GM21526 (cell line): Measurements from ENCODE around the gene ZNF385D.
"Not testable (repeated sequence)": the region's sequence is repeated elsewhere in the genome, so short reads cannot be mapped to it uniquely, and the experiment has no call there.

Experiments
- ATAC-seq: cut with Tn5 transposase; IDR thresholded peaks from one replicate; pipeline ENCODE4 v1.9.1; 2021; ENCODE audit warnings: moderate library complexity; ENCODE audit not compliant: unreplicated experiment, low FRiP score

ZNF385D gene

GRCh38 chr3:21528291-21528995 lies 222.6 kb downstream of the ZNF385D start:
- ATAC-seq = no peak

GRCh38 chr3:21526461-21526860 lies 224.5 kb downstream of the ZNF385D start:
- no peak for ATAC-seq

- no peak for ATAC-seq
These were observed 226.9 kb downstream of the ZNF385D start for GRCh38 chr3:21524133-21524532.

GRCh38 chr3:21520106-21520963 lies 230.7 kb downstream of the ZNF385D start:
- no peak for ATAC-seq

- ATAC-seq = no peak
These were observed 233.8 kb downstream of the ZNF385D start for GRCh38 chr3:21517184-21517583.

GRCh38 chr3:21515417-21515816 lies 235.6 kb downstream of the ZNF385D start:
- no peak for ATAC-seq

- ATAC-seq = no peak
These were observed 241.1 kb downstream of the ZNF385D start for GRCh38 chr3:21509731-21510470.

- no peak for ATAC-seq
These were observed 242.8 kb downstream of the ZNF385D start for GRCh38 chr3:21508246-21508645.

- no peak for ATAC-seq
These were observed 245.1 kb downstream of the ZNF385D start for GRCh38 chr3:21505711-21506460.

GRCh38 chr3:21502656-21503055 lies 248.4 kb downstream of the ZNF385D start:
- no peak for ATAC-seq

GRCh38 chr3:21500834-21501233 lies 250.2 kb downstream of the ZNF385D start:
- ATAC-seq = no peak

GRCh38 chr3:21490671-21491070 lies 260.3 kb downstream of the ZNF385D start:
- ATAC-seq = not testable (repeated sequence)

- no peak for ATAC-seq
These were observed 263.5 kb downstream of the ZNF385D start for GRCh38 chr3:21487520-21487919.

- ATAC-seq = not testable (repeated sequence)
These were observed 264.7 kb downstream of the ZNF385D start for GRCh38 chr3:21486024-21486935.

GRCh38 chr3:21484828-21485144 lies 266.2 kb downstream of the ZNF385D start:
- no peak for ATAC-seq

- ATAC-seq = no peak
These were observed 266.8 kb downstream of the ZNF385D start for GRCh38 chr3:21484057-21484827.

- no peak for ATAC-seq
These were observed 269.0 kb downstream of the ZNF385D start for GRCh38 chr3:21481991-21482390.

GRCh38 chr3:21477541-21478288 lies 273.3 kb downstream of the ZNF385D start:
- no peak for ATAC-seq
